Aorta (tissue), 4 donors: ENCODE measurements around the gene ZNF286A. TPM values are rescaled to one million over a fixed set of nuclear protein-coding genes. Genes with fewer than 3 reads are reported as not detected.

ENCODE experiments used
- polyA plus RNA-seq, 2 donors: library from polyadenylated mRNA; stranded (reverse); fragments of 200-250 nt; gene quantifications; one replicate each; pipeline ENCODE4 v1.2.3, GENCODE V29; 2013
- total RNA-seq, 2 donors: library from RNA; stranded (reverse); fragmentation: NEBNext Ultra II Directional; extraction: Animal tissue kit (Norgen Biotek cat#: 25700); gene quantifications; one replicate each; pipeline ENCODE4 v1.2.1, GENCODE V29; 2021
- donor health status: healthy with polysubstance abuse.
- donor health status: Bipolar disorder and iron deficiency.
- donor health status: DM: no; HTN: no; CAD: no.
- donor health status: DM: yes; HTN: yes; CAD: no.

The ZNF286A gene
- total and polyA plus RNA-seq, 4 donors: 11.8 to 19.9 (median 13.1) TPM

Other genes starting within 250 kb of the ZNF286A start
- gene CDRT4, start 232.1 kb upstream of the ZNF286A start, total RNA-seq: 10 to 100 TPM; 16.3 to 19.5 TPM
- 10 to 100 TPM in 1 of 2 donors, 1 to 10 TPM in 1; 2.3 to 16.3 TPM for gene CDRT4, start 232.1 kb upstream of the ZNF286A start, polyA plus RNA-seq
- 10 to 100 TPM; 32.0 to 39.4 TPM for gene TVP23C, start 136.3 kb upstream of the ZNF286A start, total RNA-seq
- 1 to 10 TPM; 2.4 to 9.7 TPM for gene TVP23C, start 136.3 kb upstream of the ZNF286A start, polyA plus RNA-seq
- 1 to 10 TPM in 1 of 2 donors, under 1 TPM in 1; 0.58 to 1.7 TPM for gene FBXW10B, start 80.0 kb upstream of the ZNF286A start, total RNA-seq
- 1 to 10 TPM in 1 of 2 donors, under 1 TPM in 1; 0.38 to 1.3 TPM for gene FBXW10B, start 80.0 kb upstream of the ZNF286A start, polyA plus RNA-seq
- 10 to 100 TPM; 12.2 to 20.3 TPM for gene TRIM16, start 15.4 kb upstream of the ZNF286A start, total RNA-seq
- gene TRIM16, start 15.4 kb upstream of the ZNF286A start, polyA plus RNA-seq: 10 to 100 TPM in 1 of 2 donors, 1 to 10 TPM in 1; 8.1 to 13.8 TPM
- gene TBC1D26, start 32.5 kb downstream of the ZNF286A start, total RNA-seq: not detected
- under 1 TPM in 1 of 2 donors, not detected in 1; 0.51 TPM for gene TBC1D26, start 32.5 kb downstream of the ZNF286A start, polyA plus RNA-seq
- 1 to 10 TPM in 1 of 2 donors, under 1 TPM in 1; 0.71 to 1.2 TPM for gene ADORA2B, start 245.4 kb downstream of the ZNF286A start, total RNA-seq
- gene ADORA2B, start 245.4 kb downstream of the ZNF286A start, polyA plus RNA-seq: under 1 TPM in 1 of 2 donors, not detected in 1; 0.63 TPM